GM13977 (cell line): ENCODE data around the gene FSTL5.

Experiments used
- DNase-seq: peaks from one replicate; pipeline ENCODE4 v3.0.0; 2012; ENCODE audit warnings: low spot score
- in situ Hi-C: fragments of 300-500 bp; cut with MboI; formaldehyde crosslinking; loops from one replicate; pipeline ENCODE4 v1.12.0; 2022; ENCODE audit warnings: low sequenced_read_pairs, low pct_unique_long_range_greater_than_20kb, mixed read lengths, inconsistent platforms; ENCODE audit not compliant: unreplicated experiment
- TF ChIP-seq, protein P1 (sequence below): IDR thresholded peaks from 2 replicates; pipeline ENCODE4 v1.5.1; 2012; ENCODE audit warnings: mild to moderate bottlenecking, control low read depth; ENCODE audit not compliant: insufficient read depth; ENCODE audit errors: extremely low read depth, missing control alignments

Gene FSTL5

DNA sequence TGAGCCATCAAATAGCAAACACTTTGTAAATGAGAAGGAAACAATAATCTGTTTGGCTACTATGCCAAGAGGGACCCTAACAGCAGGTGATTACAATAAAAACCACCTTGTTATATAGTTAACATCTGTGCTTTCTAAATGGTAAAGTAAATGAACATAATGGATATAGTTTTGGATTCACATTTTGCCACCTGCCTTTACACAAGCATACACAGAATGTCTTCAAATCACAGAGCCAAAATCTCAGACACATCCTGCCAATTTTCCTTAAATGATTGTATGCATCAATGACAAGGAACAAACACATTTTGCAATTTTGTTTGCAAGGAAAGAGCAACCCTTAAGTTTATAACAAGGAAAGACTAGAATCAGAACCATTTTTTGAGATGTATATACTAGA, 334.2 kb downstream of the FSTL5 start:
- in situ Hi-C loops, result no loop called here
- DNase-seq, result no peak
- TF ChIP-seq, protein P1, sequence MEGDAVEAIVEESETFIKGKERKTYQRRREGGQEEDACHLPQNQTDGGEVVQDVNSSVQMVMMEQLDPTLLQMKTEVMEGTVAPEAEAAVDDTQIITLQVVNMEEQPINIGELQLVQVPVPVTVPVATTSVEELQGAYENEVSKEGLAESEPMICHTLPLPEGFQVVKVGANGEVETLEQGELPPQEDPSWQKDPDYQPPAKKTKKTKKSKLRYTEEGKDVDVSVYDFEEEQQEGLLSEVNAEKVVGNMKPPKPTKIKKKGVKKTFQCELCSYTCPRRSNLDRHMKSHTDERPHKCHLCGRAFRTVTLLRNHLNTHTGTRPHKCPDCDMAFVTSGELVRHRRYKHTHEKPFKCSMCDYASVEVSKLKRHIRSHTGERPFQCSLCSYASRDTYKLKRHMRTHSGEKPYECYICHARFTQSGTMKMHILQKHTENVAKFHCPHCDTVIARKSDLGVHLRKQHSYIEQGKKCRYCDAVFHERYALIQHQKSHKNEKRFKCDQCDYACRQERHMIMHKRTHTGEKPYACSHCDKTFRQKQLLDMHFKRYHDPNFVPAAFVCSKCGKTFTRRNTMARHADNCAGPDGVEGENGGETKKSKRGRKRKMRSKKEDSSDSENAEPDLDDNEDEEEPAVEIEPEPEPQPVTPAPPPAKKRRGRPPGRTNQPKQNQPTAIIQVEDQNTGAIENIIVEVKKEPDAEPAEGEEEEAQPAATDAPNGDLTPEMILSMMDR, result no peak

DNA sequence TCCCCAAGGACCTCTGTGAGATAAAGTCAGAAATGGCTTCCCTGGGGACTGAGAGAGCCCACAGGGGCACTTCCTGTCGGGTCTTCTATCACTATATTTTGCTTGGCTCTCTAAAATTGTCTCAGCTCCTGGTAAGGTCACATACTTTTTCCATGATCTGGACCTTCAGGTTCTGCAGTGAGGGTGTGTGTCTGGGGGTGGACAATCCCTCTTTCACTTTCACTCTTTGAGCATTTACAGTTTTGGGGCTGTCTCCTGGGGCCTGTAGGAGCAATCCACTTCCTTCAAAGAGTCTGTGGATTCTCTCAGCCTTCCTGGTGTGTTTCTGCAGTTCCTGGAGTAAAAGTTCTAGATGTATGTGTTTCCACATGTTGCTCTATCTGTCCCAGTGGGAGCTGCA, 335.7 kb downstream of the FSTL5 start:
- in situ Hi-C loops, result no loop called here
- no peak for DNase-seq

DNA sequence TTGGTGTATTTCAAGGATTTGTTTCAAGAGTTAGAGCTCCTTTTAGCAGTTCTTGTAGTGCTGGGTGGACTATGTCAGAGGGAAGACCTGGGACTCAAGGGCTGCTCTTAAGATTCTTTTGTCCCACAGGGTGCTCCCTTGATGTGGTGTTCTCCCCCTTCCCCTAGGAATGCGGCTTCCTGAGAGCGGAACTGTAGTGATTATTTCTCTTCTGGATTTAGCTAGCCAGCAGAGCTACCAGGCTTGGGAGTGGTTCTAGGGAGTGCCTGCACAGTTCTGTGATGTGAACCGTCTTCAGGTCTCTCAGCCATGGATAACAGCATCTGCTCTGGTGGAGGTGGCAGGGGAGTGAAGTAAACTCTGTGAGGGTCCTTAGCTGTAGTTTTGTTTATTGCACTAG, 336.8 kb downstream of the FSTL5 start:
- in situ Hi-C loops, result no loop called here
- TF ChIP-seq, protein P1, result no peak
- no peak for DNase-seq

More for the DNA sequence above, 335.7 kb downstream of the FSTL5 start:
- TF ChIP-seq, protein P1, result no peak

DNA sequence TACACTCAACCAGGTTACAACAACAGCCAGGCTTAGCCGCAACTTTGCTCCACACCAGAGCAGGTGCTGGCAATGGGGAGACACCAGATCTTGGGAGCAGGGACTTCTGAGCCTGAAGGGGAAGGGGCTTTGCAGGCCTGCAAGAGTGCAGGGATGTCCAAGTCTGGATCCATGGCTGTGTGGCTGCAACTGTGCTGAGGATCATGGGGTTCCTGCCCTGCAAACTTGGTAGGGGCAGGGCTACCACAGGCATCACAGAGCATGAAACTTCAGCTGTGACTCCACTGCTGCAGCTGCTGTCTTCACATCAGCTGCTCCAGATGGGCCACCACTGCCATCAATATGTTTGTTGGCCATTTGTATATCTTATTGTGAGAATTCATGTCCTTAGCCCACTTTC, 340.4 kb downstream of the FSTL5 start:
- DNase-seq, result no peak
- TF ChIP-seq, protein P1, result no peak
- in situ Hi-C loops, result no loop called here

DNA sequence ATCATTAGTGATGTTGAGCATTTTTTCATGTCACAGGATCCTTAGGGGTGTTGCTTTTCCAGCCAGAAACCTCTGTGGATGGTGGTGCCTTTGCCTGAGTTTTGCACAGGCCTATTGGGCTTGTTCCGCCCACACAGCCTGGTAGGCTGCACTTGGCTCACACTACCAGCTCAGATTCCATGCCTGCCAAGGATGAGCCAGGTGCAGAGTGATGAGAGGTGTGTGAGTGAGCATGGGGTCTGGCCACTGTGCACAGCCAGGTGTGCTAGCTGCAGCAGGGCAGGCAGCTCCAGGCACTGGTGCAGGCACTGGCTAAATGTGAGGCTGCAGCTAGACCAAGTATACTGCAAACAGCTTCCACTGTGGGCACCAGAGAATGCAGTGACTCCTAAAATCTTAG, 341.6 kb downstream of the FSTL5 start:
- DNase-seq, result no peak
- in situ Hi-C loops, result no loop called here
- TF ChIP-seq, protein P1, result no peak

DNA sequence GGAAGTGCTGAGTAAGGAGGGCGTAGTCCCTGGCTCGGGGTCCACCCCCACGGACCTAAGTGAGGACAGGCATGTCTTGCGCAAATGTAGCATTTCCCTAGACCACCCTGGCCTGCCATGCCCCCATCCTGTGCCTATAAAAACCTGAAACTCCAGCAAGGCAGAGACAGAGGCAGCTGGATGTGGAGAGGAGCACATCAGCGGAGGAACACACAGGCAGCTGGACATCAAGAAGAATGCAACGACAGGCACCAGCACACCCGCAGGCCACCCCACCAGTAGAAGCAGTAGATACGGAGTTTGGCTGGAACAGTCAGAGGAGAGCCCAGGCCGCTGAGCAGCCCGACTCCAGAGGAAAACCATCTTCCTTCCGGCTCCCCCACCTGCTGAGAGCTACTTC, 345.9 kb downstream of the FSTL5 start:
- in situ Hi-C loops, result no loop called here
- DNase-seq, result no peak
- TF ChIP-seq, protein P1, result no peak

DNA sequence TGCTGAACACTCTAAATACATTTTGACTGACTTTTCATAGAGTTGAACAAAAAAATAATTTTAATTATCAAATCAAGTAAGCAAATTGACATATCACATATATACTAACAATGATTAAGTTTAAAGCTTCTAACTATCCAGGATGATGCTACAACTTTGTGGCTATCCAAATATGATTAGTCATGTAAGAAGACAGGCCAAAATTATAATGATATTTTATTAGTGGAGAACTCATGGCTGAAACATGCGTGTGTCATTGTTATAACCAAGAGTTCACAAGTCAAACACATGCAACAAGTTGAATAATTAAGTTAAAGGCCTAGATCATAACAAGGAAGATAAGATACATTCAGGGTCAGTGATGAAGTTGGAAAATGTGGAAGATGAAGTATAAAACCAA, 346.8 kb downstream of the FSTL5 start:
- in situ Hi-C loops, result no loop called here
- DNase-seq, result no peak
- TF ChIP-seq, protein P1, result no peak
